Fibroblast of skin of abdomen (primary cell): Measurements from ENCODE around the gene SRP9.
A peak's percentile ranks its signal among the peaks of the same experiment; 100 is the strongest.
"Not testable (repeated sequence)": the region's sequence is repeated elsewhere in the genome, so short reads cannot be mapped to it uniquely, and the experiment has no call there.

Experiments
- DNase-seq: peaks from one replicate; pipeline ENCODE4 v3.0.0-alpha.2; 2013

Gene SRP9

GRCh38 chr1:225755671-225756319 is 21.8 kb upstream of the SRP9 start:
- DNase-seq, result peak; percentile 50

GRCh38 chr1:225757927-225758656 is 19.5 kb upstream of the SRP9 start:
- no peak for DNase-seq

GRCh38 chr1:225759972-225760371 is 17.7 kb upstream of the SRP9 start:
- DNase-seq, result not testable (repeated sequence)

GRCh38 chr1:225760531-225760930 is 17.1 kb upstream of the SRP9 start:
- no peak for DNase-seq

GRCh38 chr1:225761395-225761794 is 16.2 kb upstream of the SRP9 start:
- peak; percentile 65 for DNase-seq

GRCh38 chr1:225762002-225762441 is 15.6 kb upstream of the SRP9 start:
- DNase-seq, result peak; percentile 50

- peak; percentile 83 for DNase-seq
Observed at GRCh38 chr1:225762444-225762843, 15.2 kb upstream of the SRP9 start.

GRCh38 chr1:225763716-225764548 is 13.7 kb upstream of the SRP9 start:
- DNase-seq, result peak; percentile 53

- DNase-seq, result no peak
Observed at GRCh38 chr1:225765982-225766674, 11.5 kb upstream of the SRP9 start.

- DNase-seq, result peak; percentile 92
Observed at GRCh38 chr1:225766967-225767633, 10.5 kb upstream of the SRP9 start.

GRCh38 chr1:225767634-225768540 is 9.7 kb upstream of the SRP9 start:
- peak; percentile 61 for DNase-seq

GRCh38 chr1:225768662-225769426 is 8.8 kb upstream of the SRP9 start:
- no peak for DNase-seq

- peak; percentile 56 for DNase-seq
Observed at GRCh38 chr1:225769687-225770086, 7.9 kb upstream of the SRP9 start.

- DNase-seq, result no peak
Observed at GRCh38 chr1:225770561-225771248, 6.9 kb upstream of the SRP9 start.

- DNase-seq, result no peak
Observed at GRCh38 chr1:225771661-225772322, 5.8 kb upstream of the SRP9 start.

- DNase-seq, result peak; percentile 85
Observed at GRCh38 chr1:225772323-225772768, 5.3 kb upstream of the SRP9 start.

GRCh38 chr1:225772848-225773247 is 4.8 kb upstream of the SRP9 start:
- no peak for DNase-seq

GRCh38 chr1:225774281-225775147 is 3.1 kb upstream of the SRP9 start:
- DNase-seq, result peak; percentile 56
